Measurements from ENCODE around the gene ADIPOR2.

DNA sequence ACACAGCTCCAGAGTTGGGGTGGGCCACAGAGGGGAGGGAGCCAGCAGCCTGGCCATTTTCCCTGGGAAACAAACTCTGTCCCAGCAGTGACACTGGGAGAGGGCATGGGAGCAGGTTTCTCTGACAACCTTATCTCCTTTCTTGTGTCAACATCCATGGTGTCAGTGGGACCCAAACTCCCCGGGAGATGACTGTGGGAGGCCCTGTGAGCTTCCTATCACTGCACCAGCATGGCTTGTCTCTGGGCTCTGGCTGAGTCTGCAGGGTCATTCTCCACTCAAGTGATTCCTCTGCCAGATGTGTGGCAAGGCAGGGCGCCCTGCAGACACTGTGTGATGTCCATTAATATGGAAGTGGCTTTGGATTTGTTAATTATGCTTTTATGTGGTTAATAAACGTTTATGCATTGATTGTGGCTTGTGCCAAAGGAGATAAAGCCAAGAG is 139.6 kb downstream of the ADIPOR2 start:
- TF ChIP-seq, protein P1, sequence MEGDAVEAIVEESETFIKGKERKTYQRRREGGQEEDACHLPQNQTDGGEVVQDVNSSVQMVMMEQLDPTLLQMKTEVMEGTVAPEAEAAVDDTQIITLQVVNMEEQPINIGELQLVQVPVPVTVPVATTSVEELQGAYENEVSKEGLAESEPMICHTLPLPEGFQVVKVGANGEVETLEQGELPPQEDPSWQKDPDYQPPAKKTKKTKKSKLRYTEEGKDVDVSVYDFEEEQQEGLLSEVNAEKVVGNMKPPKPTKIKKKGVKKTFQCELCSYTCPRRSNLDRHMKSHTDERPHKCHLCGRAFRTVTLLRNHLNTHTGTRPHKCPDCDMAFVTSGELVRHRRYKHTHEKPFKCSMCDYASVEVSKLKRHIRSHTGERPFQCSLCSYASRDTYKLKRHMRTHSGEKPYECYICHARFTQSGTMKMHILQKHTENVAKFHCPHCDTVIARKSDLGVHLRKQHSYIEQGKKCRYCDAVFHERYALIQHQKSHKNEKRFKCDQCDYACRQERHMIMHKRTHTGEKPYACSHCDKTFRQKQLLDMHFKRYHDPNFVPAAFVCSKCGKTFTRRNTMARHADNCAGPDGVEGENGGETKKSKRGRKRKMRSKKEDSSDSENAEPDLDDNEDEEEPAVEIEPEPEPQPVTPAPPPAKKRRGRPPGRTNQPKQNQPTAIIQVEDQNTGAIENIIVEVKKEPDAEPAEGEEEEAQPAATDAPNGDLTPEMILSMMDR (conservative IDR thresholded peaks at IDR 0.05; ENCODE audit: low read depth, low read length), result no peak
- TF ChIP-seq POLR2A (IDR thresholded peaks at IDR 0.05; ENCODE audit: low read depth, low read length), result no peak
- TF ChIP-seq MAFK (IDR thresholded peaks at IDR 0.05; ENCODE audit: low read depth, low read length), result no peak
- no peak for TF ChIP-seq RAD21 (IDR thresholded peaks at IDR 0.05; ENCODE audit: low read length)
- no peak for TF ChIP-seq CHD1 (IDR thresholded peaks at IDR 0.05; ENCODE audit: low read depth, low read length)
- TF ChIP-seq, protein P2, sequence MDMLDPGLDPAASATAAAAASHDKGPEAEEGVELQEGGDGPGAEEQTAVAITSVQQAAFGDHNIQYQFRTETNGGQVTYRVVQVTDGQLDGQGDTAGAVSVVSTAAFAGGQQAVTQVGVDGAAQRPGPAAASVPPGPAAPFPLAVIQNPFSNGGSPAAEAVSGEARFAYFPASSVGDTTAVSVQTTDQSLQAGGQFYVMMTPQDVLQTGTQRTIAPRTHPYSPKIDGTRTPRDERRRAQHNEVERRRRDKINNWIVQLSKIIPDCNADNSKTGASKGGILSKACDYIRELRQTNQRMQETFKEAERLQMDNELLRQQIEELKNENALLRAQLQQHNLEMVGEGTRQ (IDR thresholded peaks at IDR 0.05; ENCODE audit: low read depth, low read length), result no peak
- TF ChIP-seq MAZ (IDR thresholded peaks at IDR 0.05; ENCODE audit: borderline replicate concordance, low read depth, low read length), result no peak
- TF ChIP-seq SMC3 (IDR thresholded peaks at IDR 0.05; ENCODE audit: low read depth, low read length), result no peak
- TF ChIP-seq MXI1 (IDR thresholded peaks at IDR 0.05; ENCODE audit: borderline replicate concordance, low read depth, low read length), result no peak
- no peak for TF ChIP-seq CEBPB (IDR thresholded peaks at IDR 0.05; ENCODE audit: low read depth, low read length)
- no peak for TF ChIP-seq RCOR1 (IDR thresholded peaks at IDR 0.05; ENCODE audit: insufficient replicate concordance, low read length)
